Fibroblast of pulmonary artery (primary cell): ENCODE data around the gene CSRNP3.

ENCODE experiments used
- DNase-seq: peaks from one replicate; pipeline ENCODE4 v3.0.0-alpha.2; 2010; ENCODE audit warnings: low read depth
- H3K4me3 ChIP-seq: replicated peaks from 2 replicates; pipeline ENCODE4 v1.5.1; 2011; ENCODE audit warnings: low read depth, mild to moderate bottlenecking, control low read depth, low read length, moderate library complexity
- CTCF ChIP-seq: IDR thresholded peaks from 2 replicates; pipeline ENCODE4 v1.5.1; 2011; ENCODE audit warnings: mild to moderate bottlenecking, control low read depth, low read length, inconsistent platforms; ENCODE audit errors: missing control alignments

The CSRNP3 gene

GRCh38 chr2:165601065-165601830 lies 131.8 kb downstream of the CSRNP3 start:
- TF ChIP-seq CTCF, result no peak
- H3K4me3 ChIP-seq, result no peak overlapping the region
- peak; percentile 18 for DNase-seq

GRCh38 chr2:165601928-165602521 lies 132.5 kb downstream of the CSRNP3 start:
- no peak for TF ChIP-seq CTCF
- H3K4me3 ChIP-seq, result no peak overlapping the region
- peak; percentile 88 for DNase-seq

- no peak overlapping the region for H3K4me3 ChIP-seq
- TF ChIP-seq CTCF, result no peak
- no peak for DNase-seq
Measured at GRCh38 chr2:165609672-165610071, 140.2 kb downstream of the CSRNP3 start.

- H3K4me3 ChIP-seq, result no peak overlapping the region
- no peak for TF ChIP-seq CTCF
- no peak for DNase-seq
Measured at GRCh38 chr2:165610591-165611029, 141.1 kb downstream of the CSRNP3 start.

GRCh38 chr2:165617741-165618481 lies 148.4 kb downstream of the CSRNP3 start:
- TF ChIP-seq CTCF, result no peak
- no peak overlapping the region for H3K4me3 ChIP-seq
- no peak for DNase-seq

- no peak overlapping the region for H3K4me3 ChIP-seq
- no peak for DNase-seq
- no peak for TF ChIP-seq CTCF
Measured at GRCh38 chr2:165618806-165619205, 149.3 kb downstream of the CSRNP3 start.
